Endothelial cell of umbilical vein (primary cell): ENCODE data around the gene GPATCH1. TPM values are rescaled to one million over a fixed set of nuclear protein-coding genes. Genes with fewer than 3 reads are reported as not detected.
A peak's percentile ranks its signal among the peaks of the same experiment; 100 is the strongest.

ENCODE experiments used
- BruUV-seq: library from RNA; stranded (reverse); fragments of 400-500 nt; replicated peaks from 2 replicates; lab custom pipeline; 2021; lab: Mats Ljungman, UMichigan
- CTCF ChIA-PET: fragments of 300-600, 350-600 bp; sonication (Branson Sonifier 250); formaldehyde crosslinking; loops from one replicate; lab custom pipeline; 2021; ENCODE audit warnings: antibody characterized with exemption, inconsistent platforms; lab: Charles Lee
- POLR2A ChIA-PET: fragments of 300-600, 350-600 bp; sonication (Branson Sonifier 250); formaldehyde crosslinking; loops from one replicate; lab custom pipeline; 2021; ENCODE audit warnings: antibody characterized with exemption, inconsistent platforms; lab: Charles Lee
- DNase-seq: peaks from one replicate; pipeline ENCODE4 v3.0.0-alpha.2; 2011; ENCODE audit warnings: low read depth, low spot score
- FAIRE-seq: peaks from 2 replicates; lab custom pipeline; 2011; peaks lifted over from hg19 to GRCh38; lab: Jason Lieb, UNC
- H2AFZ ChIP-seq: 2 replicates; pipeline ENCODE4 v1.6.0; 2012; ENCODE audit warnings: low read depth, low read length, control low read depth, inconsistent platforms
- H3K27ac ChIP-seq: 2 replicates; pipeline ENCODE4 v1.5.1; 2011; ENCODE audit warnings: low read depth, mild to moderate bottlenecking, control low read depth, low read length, moderate library complexity; ENCODE audit not compliant: insufficient read depth
- H3K27me3 ChIP-seq, 2 experiments: 2 replicates each; pipeline versions ENCODE4 v1.6.0 to v1.6.1; 2011; ENCODE audit warnings: low read length in 2 of 2, mixed read lengths in 1 of 2; ENCODE audit not compliant: control insufficient read depth in 2 of 2, insufficient read depth in 2 of 2
- H3K36me3 ChIP-seq, 2 experiments: 2 replicates in 1 of 2; 3 replicates in 1 of 2; pipeline ENCODE4 v1.5.1; 2011; ENCODE audit warnings: low read length in 2 of 2, mild to moderate bottlenecking in 1 of 2, moderate library complexity in 1 of 2; ENCODE audit not compliant: control insufficient read depth in 2 of 2, insufficient read depth in 2 of 2; ENCODE audit errors: extremely low read depth in 1 of 2
- H3K4me1 ChIP-seq: 3 replicates; pipeline ENCODE4 v1.5.1; 2011; ENCODE audit warnings: mild to moderate bottlenecking, low read length; ENCODE audit not compliant: control insufficient read depth, insufficient read depth; ENCODE audit errors: extremely low read depth
- H3K4me2 ChIP-seq: 2 replicates; pipeline ENCODE4 v1.6.1; 2011; ENCODE audit warnings: low read length, control low read depth, mixed read lengths; ENCODE audit not compliant: insufficient read depth
- H3K4me3 ChIP-seq, 3 experiments: fragments of 200-600 bp in 1 of 3; sonication (generic), shearing (Covaris generic) in 1 of 3; replicated peaks in 1 of 3; 2 replicates each; pipeline ENCODE4 v1.5.1; 2011 to 2016; ENCODE audit warnings: control low read depth in 3 of 3, low read length in 3 of 3, mild to moderate bottlenecking in 2 of 3, inconsistent platforms in 1 of 3, low read depth in 1 of 3, moderate library complexity in 1 of 3; ENCODE audit not compliant: insufficient read depth in 1 of 3
- H3K79me2 ChIP-seq: 2 replicates; pipeline ENCODE4 v1.6.0; 2012; ENCODE audit warnings: low read length, inconsistent platforms; ENCODE audit not compliant: control insufficient read depth, insufficient read depth
- H3K9ac ChIP-seq: replicated peaks from 2 replicates; pipeline ENCODE3; 2011; ENCODE audit warnings: low read length, control low read depth; ENCODE audit not compliant: insufficient read depth; ENCODE audit errors: extremely low read depth
- H3K9me1 ChIP-seq: replicated peaks from 3 replicates; pipeline ENCODE4 v1.6.0; 2011; ENCODE audit warnings: mild to moderate bottlenecking, low read length; ENCODE audit not compliant: control insufficient read depth, insufficient read depth; ENCODE audit errors: extremely low read depth
- H3K9me3 ChIP-seq: replicated peaks from 2 replicates; pipeline ENCODE4 v1.5.1; 2012; ENCODE audit warnings: low read length, inconsistent platforms; ENCODE audit not compliant: control insufficient read depth, insufficient read depth
- H4K20me1 ChIP-seq: replicated peaks from 2 replicates; pipeline ENCODE3; 2011; ENCODE audit warnings: mild to moderate bottlenecking, low read length; ENCODE audit not compliant: control insufficient read depth, insufficient read depth; ENCODE audit errors: extremely low read depth
- CTCF ChIP-seq, 2 donors: IDR thresholded peaks; 1 replicate in 1 of 2; 2 replicates in 1 of 2; pipeline ENCODE4 v1.5.1; 2011; ENCODE audit warnings: low read length in 2 of 2, mild to moderate bottlenecking in 2 of 2, moderate library complexity in 2 of 2, control low read depth in 1 of 2, inconsistent platforms in 1 of 2, low read depth in 1 of 2; ENCODE audit not compliant: insufficient read depth in 1 of 2; ENCODE audit errors: extremely low read depth in 1 of 2
- EZH2 ChIP-seq: IDR thresholded peaks from 2 replicates; pipeline ENCODE4 v1.6.1; 2012; ENCODE audit warnings: borderline replicate concordance, low read depth, mild to moderate bottlenecking, moderate library complexity, low read length, inconsistent platforms; ENCODE audit not compliant: severe bottlenecking
- FOS ChIP-seq: IDR thresholded peaks from 2 replicates; pipeline ENCODE4 v1.6.1; 2011; ENCODE audit warnings: mild to moderate bottlenecking, low read length, moderate library complexity, borderline replicate concordance; ENCODE audit not compliant: insufficient read depth
- GATA2 ChIP-seq: IDR thresholded peaks from 2 replicates; pipeline ENCODE4 v1.7.0; 2011; ENCODE audit warnings: low read depth, mild to moderate bottlenecking, moderate library complexity, mixed read lengths, low read length; ENCODE audit not compliant: insufficient read length, insufficient read depth
- JUN ChIP-seq: IDR thresholded peaks from 2 replicates; pipeline ENCODE4 v1.6.1; 2011; ENCODE audit warnings: borderline replicate concordance, low read depth; ENCODE audit not compliant: insufficient read length, insufficient read depth
- MAX ChIP-seq: IDR thresholded peaks from 2 replicates; pipeline ENCODE4 v1.6.1; 2011; ENCODE audit not compliant: insufficient read depth, insufficient read length
- MYC ChIP-seq: IDR thresholded peaks from one replicate; pipeline ENCODE4 v1.6.1; 2011; ENCODE audit warnings: mild to moderate bottlenecking, low read depth, low read length
- POLR2A ChIP-seq: IDR thresholded peaks from 2 replicates; pipeline ENCODE4 v1.6.1; 2012; ENCODE audit warnings: low read depth, mild to moderate bottlenecking, control low read depth, low read length
- POLR2AphosphoS5 ChIP-seq: IDR thresholded peaks from 2 replicates; pipeline ENCODE4 v1.6.1; 2012; ENCODE audit warnings: low read depth, mild to moderate bottlenecking, control low read depth, low read length, moderate library complexity; ENCODE audit not compliant: insufficient read depth
- dilution Hi-C: fragments of 300-500 bp; cut with MboI; formaldehyde crosslinking; loops from one replicate; pipeline ENCODE4 v1.15.0; 2019; ENCODE audit warnings: low sequenced_read_pairs; ENCODE audit not compliant: extremely low pct_ligation_motif_present
- intact Hi-C: fragments of 100-400 bp; cut with micrococcal nuclease; formaldehyde crosslinking; loops from one replicate; pipeline ENCODE4 v1.10.0; 2022
- polyA plus RNA-seq, 4 experiments: library from polyadenylated mRNA; depleted of rRNA in 3 of 4; stranded (reverse) in 3 of 4; unstranded in 1 of 4; fragments of >200 nt; gene quantifications; 2 replicates each; pipeline versions ENCODE4 v1.2.1 to v1.2.3, GENCODE V29; 2011 to 2012; ENCODE audit warnings: missing spikeins in 1 of 4
- total RNA-seq: library from RNA; stranded (reverse); gene quantifications from 2 replicates; pipeline ENCODE4 v1.2.3, GENCODE V29; 2021

The GPATCH1 gene
- total and polyA plus RNA-seq, 2 donors (not counting 3 experiments of a cell fraction or from before 2014, with no cell fraction given), result 4.5 to 9.2 TPM

- BruUV-seq, result no TSS peak
- intact Hi-C loops (no loop called here), dilution Hi-C loops (no loop called here)
- H3K9me1 ChIP-seq, result no peaks in the 10 kb centered on the region
- H3K27me3 ChIP-seq, result peaks cover 0 to 2% of the 10 kb centered on the region in 2 experiments
- no peak overlapping the region for H3K27ac ChIP-seq
- H3K9me3 ChIP-seq, result no peaks in the 10 kb centered on the region
- ChIA-PET CTCF (interaction anchor here (1.2 kb wide), 1 partner anchor 155 kb away, joined by 3 read pairs; no protein-coding TSS in a partner anchor), POLR2A (no interaction called here)
- peaks cover 0 to 2% of the 10 kb centered on the region in 2 experiments for H3K36me3 ChIP-seq
- H3K4me3 ChIP-seq, result no peak overlapping the region
- DNase-seq (no peak), FAIRE-seq (no peak)
- no peak for TF ChIP-seq EZH2
- TF ChIP-seq CTCF (IDR thresholded peaks at IDR 0.05; ENCODE audit: extremely low read depth in 1 of 2, insufficient read depth in 1 of 2, low read depth in 1 of 2, low read length in 2 of 2), result peak; percentile 12 to 28
- H3K9ac ChIP-seq, result no peak overlapping the region
- no peaks in the 10 kb centered on the region for H3K4me1 ChIP-seq
- no peak overlapping the region for H2AFZ ChIP-seq
- no peak overlapping the region for H3K4me2 ChIP-seq
- no peaks in the 10 kb centered on the region for H4K20me1 ChIP-seq
- no peaks in the 10 kb centered on the region for H3K79me2 ChIP-seq
Measured at GRCh38 chr19:33132425-33132824, 51.4 kb downstream of the GPATCH1 start.

GRCh38 chr19:33133438-33134031, 52.6 kb downstream of the GPATCH1 start:
- H3K27ac ChIP-seq, result no peak overlapping the region
- no peak overlapping the region for H3K4me3 ChIP-seq
- no peak for TF ChIP-seq CTCF (IDR thresholded peaks at IDR 0.05; ENCODE audit: extremely low read depth in 1 of 2, insufficient read depth in 1 of 2, low read depth in 1 of 2, low read length in 2 of 2)
- TF ChIP-seq POLR2A, result no peak
- TF ChIP-seq MYC, result no peak
- TF ChIP-seq POLR2AphosphoS5, result no peak
- no peak for TF ChIP-seq MAX
- TF ChIP-seq JUN, result no peak
- no peak for TF ChIP-seq FOS
- TF ChIP-seq EZH2, result no peak
- TF ChIP-seq GATA2, result no peak
- H2AFZ ChIP-seq, result no peak overlapping the region
- CTCF ChIA-PET, result interaction anchor here (1.7 kb wide), 1 partner anchor 50 kb away, joined by 7 read pairs; no protein-coding TSS in a partner anchor
- intact Hi-C loops, result no loop called here
- dilution Hi-C loops, result no loop called here
- H3K79me2 ChIP-seq, result no peaks in the 10 kb centered on the region
- peaks cover 0 to 2% of the 10 kb centered on the region in 2 experiments for H3K36me3 ChIP-seq
- H3K9me1 ChIP-seq, result no peaks in the 10 kb centered on the region
- no peaks in the 10 kb centered on the region for H3K4me1 ChIP-seq
- no peaks in the 10 kb centered on the region for H4K20me1 ChIP-seq
- H3K27me3 ChIP-seq, result peaks cover 0 to 2% of the 10 kb centered on the region in 2 experiments
- no peak overlapping the region for H3K9ac ChIP-seq
- no TSS peak for BruUV-seq
- no peak for FAIRE-seq
- H3K9me3 ChIP-seq, result no peaks in the 10 kb centered on the region
- peak; percentile 24 for DNase-seq
- POLR2A ChIA-PET, result no interaction called here
- H3K4me2 ChIP-seq, result no peak overlapping the region
